GM18508 (cell line): ENCODE data around the gene LRP1.

Experiments
- ATAC-seq: cut with Tn5 transposase; IDR thresholded peaks from one replicate; pipeline ENCODE4 v1.9.1; 2021; ENCODE audit warnings: moderate number of reproducible peaks; ENCODE audit not compliant: insufficient read depth, unreplicated experiment

The LRP1 gene

DNA sequence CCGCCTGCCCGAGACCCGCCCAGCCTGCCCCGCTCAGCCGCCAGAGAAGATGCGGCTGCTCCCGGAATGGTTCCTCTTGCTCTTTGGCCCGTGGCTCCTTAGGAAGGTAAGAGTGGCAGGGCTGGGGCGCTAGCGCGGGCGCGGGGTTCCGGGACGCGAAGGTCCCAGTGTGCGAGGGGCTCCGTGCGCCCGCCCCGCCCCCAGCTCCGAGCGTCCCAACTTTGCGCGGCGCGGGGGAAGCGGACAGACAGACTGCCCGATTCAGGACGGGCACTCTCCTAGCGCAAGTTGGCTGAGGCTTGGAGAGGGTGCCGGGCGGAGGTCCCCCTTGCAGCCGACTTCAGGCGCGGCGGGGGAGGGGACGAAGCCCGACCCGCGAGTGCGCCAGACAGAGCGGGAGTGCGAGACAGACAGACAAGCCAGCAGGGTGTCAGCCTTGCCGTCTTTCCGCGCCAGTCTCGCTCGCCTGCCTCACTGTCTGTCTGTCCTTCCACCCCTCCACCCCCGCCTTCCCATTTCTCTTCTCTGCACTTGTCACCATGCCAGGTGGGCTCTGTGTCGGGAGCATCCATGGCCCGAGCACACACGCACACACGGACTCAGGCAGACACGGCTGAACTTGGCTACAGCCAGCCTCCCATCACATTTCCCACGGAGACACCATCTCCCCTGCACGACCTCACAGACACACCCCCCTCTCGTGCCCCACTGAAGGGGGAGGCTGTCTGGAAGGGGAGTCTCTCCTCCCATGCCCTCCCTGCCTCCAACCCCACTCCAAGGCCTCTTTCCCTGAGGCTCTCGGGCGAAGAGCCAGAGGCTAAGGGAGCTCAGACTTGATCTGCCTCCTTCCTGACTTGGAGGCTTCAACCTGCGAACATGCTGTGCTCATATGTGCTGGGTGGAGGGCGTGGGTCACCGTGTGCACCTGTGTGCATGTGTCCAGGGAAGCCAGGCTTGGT is 88.9 kb downstream of the LRP1 start:
- no peak for ATAC-seq

- ATAC-seq = no peak
These were observed 90.0 kb downstream of the LRP1 start for GRCh38 chr12:57218030-57218853.

- ATAC-seq = no peak
These were observed 91.1 kb downstream of the LRP1 start for GRCh38 chr12:57219205-57219992.

- no peak for ATAC-seq
These were observed 91.9 kb downstream of the LRP1 start for GRCh38 chr12:57219993-57220754.

- ATAC-seq = no peak
These were observed 92.5 kb downstream of the LRP1 start for GRCh38 chr12:57220770-57221168.

GRCh38 chr12:57221169-57221917 is 93.1 kb downstream of the LRP1 start:
- ATAC-seq = no peak

DNA sequence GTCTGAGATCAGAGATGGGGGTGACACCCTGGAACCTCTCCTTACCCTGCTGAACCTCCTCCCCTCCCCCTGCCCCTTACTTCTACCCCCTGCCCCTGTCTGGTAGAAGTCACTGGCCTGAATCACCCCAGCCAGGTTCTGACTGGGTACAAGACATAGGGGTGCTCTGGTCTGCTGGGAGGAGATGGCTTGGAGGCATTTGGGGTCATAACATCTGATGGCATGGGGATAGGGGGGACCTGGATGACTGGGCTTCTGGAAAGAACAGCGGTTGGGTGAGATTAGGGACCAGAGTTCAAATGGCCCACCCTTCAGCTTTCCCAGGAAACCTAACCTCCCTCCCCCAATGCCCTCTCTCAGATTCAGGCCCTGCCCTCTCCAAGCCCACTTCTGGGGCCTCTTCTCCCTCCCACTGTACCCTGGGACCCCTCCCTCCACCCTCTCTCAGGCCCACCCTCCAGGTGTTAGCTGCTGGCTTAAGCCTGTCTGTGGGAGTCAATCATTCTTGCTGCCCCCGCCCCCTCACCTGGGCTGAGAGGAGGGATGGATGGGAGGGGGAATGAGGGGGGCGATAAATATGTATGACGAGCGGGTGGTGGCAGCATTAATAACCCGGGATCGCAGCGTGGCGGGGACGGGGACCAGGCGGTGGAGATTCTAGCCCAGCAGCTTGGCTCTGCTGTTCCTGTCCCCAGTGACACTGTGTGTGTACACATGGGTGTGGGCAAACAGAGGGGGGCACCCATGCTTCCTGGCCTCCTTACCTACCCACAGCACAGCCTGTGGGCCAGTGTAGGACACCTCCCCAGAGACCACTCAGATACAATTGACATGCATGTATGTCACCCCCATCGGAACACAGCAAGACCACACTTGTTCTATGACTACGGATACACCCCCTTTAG is 94.3 kb downstream of the LRP1 start:
- ATAC-seq = no peak

DNA sequence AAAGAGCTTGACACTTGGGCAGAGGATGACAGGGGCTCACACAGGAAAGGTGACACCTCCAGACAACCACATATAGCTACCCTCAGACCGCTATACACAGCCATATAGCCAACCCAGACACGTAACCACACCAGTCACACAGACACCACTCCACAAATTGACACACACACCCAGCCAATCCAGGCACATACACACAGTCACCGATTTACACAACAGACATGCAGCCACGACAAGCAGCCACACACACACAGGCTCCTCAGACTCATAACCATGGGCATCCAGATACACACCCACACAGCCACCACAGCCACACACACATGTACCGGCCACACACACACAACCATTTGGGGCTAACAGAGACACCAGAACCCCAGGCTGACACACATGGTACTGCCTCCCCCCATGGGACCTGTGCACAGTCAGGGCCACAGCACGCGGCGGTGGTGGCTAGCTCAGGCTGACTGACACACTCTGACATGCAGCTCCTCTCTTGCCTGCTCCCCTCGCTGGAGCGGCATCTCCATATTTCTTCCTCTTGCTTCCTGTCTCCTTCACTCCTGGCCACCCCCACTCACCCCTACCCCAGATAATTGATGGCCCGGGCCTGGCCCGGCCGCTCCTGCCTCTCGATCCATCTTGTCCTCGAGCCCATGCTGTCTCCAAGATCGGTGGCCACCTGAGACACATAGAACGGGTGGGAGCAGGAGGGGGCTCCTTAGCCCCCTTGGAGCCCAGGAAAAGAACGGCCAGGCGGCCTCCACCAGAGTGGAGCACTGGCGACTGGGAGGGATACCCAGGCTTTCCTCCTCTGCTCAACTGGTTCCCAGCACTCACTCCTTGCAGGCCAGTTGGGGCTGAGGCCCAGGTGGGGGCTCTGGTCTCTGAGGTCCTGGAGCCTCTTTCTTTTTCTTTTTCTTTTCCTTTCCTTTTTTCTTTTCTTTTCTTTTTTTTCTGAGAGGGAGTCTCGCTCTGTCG is 95.2 kb downstream of the LRP1 start:
- no peak for ATAC-seq

DNA sequence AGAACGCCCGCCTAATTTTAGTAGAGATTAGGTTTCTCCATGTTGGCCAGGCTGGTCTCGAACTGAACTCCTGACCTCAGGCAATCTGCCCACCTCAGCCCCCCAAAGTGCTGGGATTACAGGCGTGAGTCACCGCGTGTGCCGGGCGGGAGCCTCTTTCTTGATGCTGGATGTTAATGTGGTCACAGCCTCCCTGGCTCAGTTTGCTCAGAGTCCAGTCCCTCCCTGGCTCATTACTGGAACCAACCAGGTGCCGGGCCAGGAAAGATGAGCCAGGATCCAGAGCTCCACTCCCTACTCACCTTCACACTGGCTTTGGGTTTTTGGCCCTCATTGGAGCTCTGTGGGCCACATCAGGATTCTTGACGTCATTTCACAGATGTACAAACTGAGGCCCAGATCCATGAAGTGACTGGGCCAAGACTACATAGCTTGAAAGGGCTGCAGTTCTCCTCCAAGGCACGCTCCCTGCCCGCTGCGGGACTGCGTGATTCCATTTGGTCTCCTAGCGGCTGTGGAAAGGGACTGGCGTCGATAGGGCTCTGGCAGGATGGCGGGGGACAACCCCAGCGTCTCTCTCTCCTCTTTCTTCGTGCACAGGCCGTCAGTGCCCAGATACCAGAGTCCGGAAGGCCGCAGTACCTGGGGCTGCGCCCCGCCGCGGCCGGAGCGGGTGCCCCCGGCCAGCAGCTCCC is 96.1 kb downstream of the LRP1 start:
- no peak for ATAC-seq

DNA sequence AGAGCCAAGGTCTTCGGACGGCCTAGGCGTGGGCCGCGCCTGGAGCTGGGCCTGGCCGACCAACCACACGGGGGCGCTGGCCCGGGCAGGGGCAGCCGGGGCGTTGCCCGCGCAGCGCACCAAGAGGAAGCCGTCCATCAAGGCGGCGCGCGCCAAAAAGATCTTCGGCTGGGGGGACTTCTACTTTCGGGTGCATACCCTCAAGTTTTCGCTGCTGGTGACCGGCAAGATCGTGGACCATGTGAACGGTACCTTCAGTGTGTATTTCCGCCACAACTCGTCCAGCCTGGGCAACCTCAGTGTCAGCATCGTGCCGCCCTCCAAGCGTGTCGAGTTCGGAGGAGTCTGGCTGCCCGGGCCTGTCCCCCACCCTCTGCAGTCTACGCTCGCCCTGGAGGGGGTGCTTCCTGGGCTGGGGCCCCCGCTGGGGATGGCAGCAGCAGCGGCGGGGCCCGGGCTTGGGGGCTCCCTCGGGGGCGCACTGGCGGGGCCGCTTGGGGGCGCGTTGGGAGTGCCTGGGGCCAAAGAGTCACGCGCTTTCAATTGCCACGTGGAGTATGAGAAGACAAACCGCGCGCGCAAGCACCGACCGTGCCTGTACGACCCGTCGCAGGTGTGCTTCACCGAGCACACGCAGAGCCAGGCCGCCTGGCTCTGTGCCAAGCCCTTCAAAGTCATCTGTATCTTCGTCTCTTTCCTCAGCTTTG is 96.8 kb downstream of the LRP1 start:
- ATAC-seq = no peak

DNA sequence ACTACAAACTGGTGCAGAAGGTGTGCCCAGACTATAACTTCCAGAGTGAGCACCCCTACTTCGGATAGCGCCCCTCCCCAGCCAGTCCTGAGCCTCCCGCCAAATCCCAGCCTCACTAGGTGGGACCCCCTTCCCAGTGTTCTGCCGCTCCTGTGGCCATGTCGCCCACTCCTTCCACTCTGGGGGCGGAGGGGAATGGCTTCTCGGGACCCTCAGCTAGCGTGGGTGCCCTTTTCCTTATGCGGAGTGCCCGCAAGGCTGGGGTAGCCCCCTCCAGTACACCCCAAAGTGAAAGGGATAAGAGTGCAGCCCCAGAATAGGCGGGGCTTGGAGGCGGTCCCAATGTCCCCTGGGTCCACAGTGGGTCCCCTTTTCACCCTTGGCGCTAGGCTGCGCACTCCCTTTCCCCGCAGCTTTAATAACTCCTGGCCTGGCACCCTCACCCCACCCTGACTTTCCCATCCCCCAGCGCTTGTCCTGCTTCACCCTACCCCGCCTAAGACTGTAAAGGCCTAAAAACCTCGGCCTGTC is 97.5 kb downstream of the LRP1 start:
- no peak for ATAC-seq

- ATAC-seq = no peak
These were observed 98.5 kb downstream of the LRP1 start for GRCh38 chr12:57226588-57227314.

- ATAC-seq = no peak
These were observed 99.2 kb downstream of the LRP1 start for GRCh38 chr12:57227315-57228115.

- no peak for ATAC-seq
These were observed 100.9 kb downstream of the LRP1 start for GRCh38 chr12:57229046-57229633.
